Neural progenitor cell (in vitro differentiated cells): ENCODE measurements around the gene SAPCD2. TPM values are rescaled to one million over a fixed set of nuclear protein-coding genes. Genes with fewer than 3 reads are reported as not detected.

Experiments
- DNase-seq: peaks from one replicate; pipeline ENCODE4 v3.0.0-alpha.2; 2016; ENCODE audit warnings: low spot score
- H2AFZ ChIP-seq: fragments of 200-600 bp; sonication (generic); replicated peaks from 2 replicates; pipeline ENCODE4 v1.6.1; 2016; ENCODE audit warnings: antibody characterized with exemption
- H3F3A ChIP-seq: fragments of 200-600 bp; sonication (generic); 2 replicates; pipeline ENCODE4 v1.6.1; 2016; ENCODE audit warnings: antibody characterized with exemption, low read depth
- H3K27ac ChIP-seq: fragments of 200-600 bp; sonication (generic); 2 replicates; pipeline ENCODE4 v1.5.1; 2016; ENCODE audit warnings: mild to moderate bottlenecking
- H3K27me3 ChIP-seq: fragments of 200-600 bp; sonication (generic); 2 replicates; pipeline ENCODE4 v1.6.1; 2016; ENCODE audit warnings: mild to moderate bottlenecking, moderate library complexity
- H3K36me3 ChIP-seq: fragments of 200-600 bp; sonication (generic); 2 replicates; pipeline ENCODE4 v1.5.1; 2016
- H3K4me1 ChIP-seq: fragments of 200-600 bp; sonication (generic); 2 replicates; pipeline ENCODE4 v1.6.1; 2016; ENCODE audit warnings: mixed run types
- H3K4me2 ChIP-seq: fragments of 200-600 bp; sonication (generic); 2 replicates; pipeline ENCODE4 v1.6.1; 2016
- H3K4me3 ChIP-seq: fragments of 200-600 bp; sonication (generic); 2 replicates; pipeline ENCODE4 v1.5.1; 2016
- H3K79me2 ChIP-seq: fragments of 200-600 bp; sonication (generic); 2 replicates; pipeline ENCODE4 v1.6.1; 2016; ENCODE audit warnings: low read depth
- H3K9ac ChIP-seq: fragments of 200-600 bp; sonication (generic); 2 replicates; pipeline ENCODE4 v1.6.1; 2016
- H3K9me3 ChIP-seq: fragments of 200-600 bp; sonication (generic); 2 replicates; pipeline ENCODE4 v1.5.1; 2016; ENCODE audit warnings: low read depth
- H4K20me1 ChIP-seq: fragments of 200-600 bp; sonication (generic); 2 replicates; pipeline ENCODE4 v1.6.1; 2016; ENCODE audit warnings: low read depth
- H3K27ac Mint-ChIP-seq: 3 replicates; pipeline ENCODE4 v1.8.0; 2021; ENCODE audit warnings: mixed read lengths
- H3K27me3 Mint-ChIP-seq: 2 replicates; pipeline ENCODE4 v1.8.0; 2022; ENCODE audit warnings: low read depth, mild to moderate bottlenecking, inconsistent platforms, moderate library complexity, mixed read lengths; ENCODE audit not compliant: insufficient read depth
- H3K36me3 Mint-ChIP-seq: 3 replicates; pipeline ENCODE4 v1.8.0; 2021; ENCODE audit warnings: mixed read lengths
- H3K4me1 Mint-ChIP-seq: 3 replicates; pipeline ENCODE4 v1.8.0; 2021; ENCODE audit warnings: mixed read lengths
- H3K4me3 Mint-ChIP-seq: 3 replicates; pipeline ENCODE4 v1.8.0; 2021; ENCODE audit warnings: mild to moderate bottlenecking, moderate library complexity, mixed read lengths
- H3K9me3 Mint-ChIP-seq: 3 replicates; pipeline ENCODE4 v1.8.0; 2020; ENCODE audit warnings: mixed read lengths
- CTCF ChIP-seq: fragments of 200-600 bp; sonication (generic); IDR thresholded peaks from 2 replicates; pipeline ENCODE4 v1.5.1; 2017; ENCODE audit warnings: antibody characterized with exemption, mild to moderate bottlenecking
- EZH2 ChIP-seq: fragments of 200-600 bp; sonication (generic); IDR thresholded peaks from 2 replicates; pipeline ENCODE4 v1.6.1; 2017; ENCODE audit warnings: antibody characterized with exemption, mild to moderate bottlenecking, moderate library complexity
- EZH2phosphoT487 ChIP-seq: fragments of 200-600 bp; sonication (generic); IDR thresholded peaks from 2 replicates; pipeline ENCODE4 v1.6.1; 2017; ENCODE audit warnings: antibody characterized with exemption
- total RNA-seq: library from RNA; depleted of rRNA; stranded (reverse); fragments of >200 nt; gene quantifications from 2 replicates; pipeline ENCODE4 v1.2.3, GENCODE V29; 2015; ENCODE audit warnings: low replicate concordance

Gene SAPCD2
- total RNA-seq, 1 donor from 2014 or later, result 5.7 TPM

- Histone ChIP-seq H3K36me3 (no peaks in the 10 kb centered on the region), H3K9me3 (no peaks in the 10 kb centered on the region), H4K20me1 (peaks cover 5% of the 10 kb centered on the region), H3K27ac (no peak overlapping the region), H3K27me3 (peaks cover 24% of the 10 kb centered on the region), H3K4me3 (no peak overlapping the region), H2AFZ (no peak overlapping the region), H3K4me1 (peaks cover 8% of the 10 kb centered on the region), H3K79me2 (no peaks in the 10 kb centered on the region), H3K9ac (no peak overlapping the region), H3K4me2 (no peak overlapping the region), H3F3A (peaks cover 29% of the 10 kb centered on the region)
- no peaks in the 10 kb centered on the region for H3K27me3 Mint-ChIP-seq
- no peak overlapping the region for H3K4me3 Mint-ChIP-seq
- H3K4me1 Mint-ChIP-seq, result peaks cover 9% of the 10 kb centered on the region
- H3K27ac Mint-ChIP-seq, result no peak overlapping the region
- DNase-seq, result no peak
- no peaks in the 10 kb centered on the region for H3K36me3 Mint-ChIP-seq
- TF ChIP-seq EZH2, result no peak
- TF ChIP-seq CTCF, result no peak
- TF ChIP-seq EZH2phosphoT487, result no peak
- H3K9me3 Mint-ChIP-seq, result no peaks in the 10 kb centered on the region
These were observed 39.5 kb downstream of the SAPCD2 start for GRCh38 chr9:137030538-137031527.

GRCh38 chr9:137030006-137030405 is 40.4 kb downstream of the SAPCD2 start:
- Histone ChIP-seq H3K9ac (no peak overlapping the region), H3K27me3 (peaks cover 24% of the 10 kb centered on the region), H3K79me2 (no peaks in the 10 kb centered on the region), H3K4me2 (no peak overlapping the region), H3K4me3 (no peak overlapping the region), H3K4me1 (peaks cover 13% of the 10 kb centered on the region), H3F3A (peaks cover 28% of the 10 kb centered on the region), H4K20me1 (peaks cover 5% of the 10 kb centered on the region), H3K36me3 (no peaks in the 10 kb centered on the region), H2AFZ (no peak overlapping the region), H3K9me3 (no peaks in the 10 kb centered on the region), H3K27ac (no peak overlapping the region)
- H3K9me3 Mint-ChIP-seq, result no peaks in the 10 kb centered on the region
- DNase-seq, result no peak
- H3K4me1 Mint-ChIP-seq, result peaks cover 12% of the 10 kb centered on the region
- peak overlapping the region; percentile 82 for H3K4me3 Mint-ChIP-seq
- TF ChIP-seq EZH2phosphoT487 (no peak), EZH2 (no peak), CTCF (no peak)
- no peaks in the 10 kb centered on the region for H3K27me3 Mint-ChIP-seq
- H3K36me3 Mint-ChIP-seq, result no peaks in the 10 kb centered on the region
- no peak overlapping the region for H3K27ac Mint-ChIP-seq

DNA sequence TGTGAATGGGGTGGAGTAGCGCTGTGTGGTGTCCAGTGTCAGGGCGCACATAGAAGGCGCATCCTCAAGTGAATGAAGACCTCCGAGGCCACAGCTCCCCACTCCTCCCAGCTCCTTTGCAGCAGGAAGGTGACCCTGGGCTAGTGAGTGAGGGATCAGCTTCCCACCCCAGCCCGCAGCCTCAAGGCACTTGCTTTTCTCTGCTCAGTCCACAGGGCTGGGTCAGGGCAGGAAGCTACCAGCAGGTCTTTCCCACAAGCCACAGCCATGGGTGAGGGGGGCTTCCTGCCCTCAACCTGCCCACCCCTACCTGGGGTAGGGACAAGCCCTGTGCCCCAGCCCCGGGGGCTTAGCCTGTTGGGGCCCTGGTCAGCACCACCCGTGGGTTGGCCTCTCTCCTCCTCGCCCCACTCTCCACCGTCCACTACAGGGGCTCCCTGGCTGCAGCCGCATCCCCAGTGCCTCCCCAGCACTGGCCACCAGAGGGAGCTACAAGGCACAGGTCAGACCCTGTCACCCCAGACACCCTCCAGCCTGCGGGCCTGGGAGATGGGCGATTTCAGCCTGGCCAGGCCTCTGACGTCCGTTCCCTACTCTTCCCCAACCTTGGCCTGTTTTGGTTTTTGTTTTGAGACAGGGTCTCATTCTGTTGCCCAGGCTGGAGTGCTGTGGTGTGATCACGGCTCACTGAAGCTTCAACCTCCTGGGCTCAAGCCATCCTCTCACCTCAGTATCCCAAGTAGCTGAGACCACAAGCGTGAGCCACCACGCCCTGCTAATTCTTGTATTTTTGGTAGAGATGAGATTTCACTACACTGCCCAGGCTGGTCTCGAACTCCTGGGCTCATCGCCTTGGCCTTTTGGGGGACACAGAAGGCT is 41.1 kb downstream of the SAPCD2 start:
- H3K36me3 Mint-ChIP-seq, result no peaks in the 10 kb centered on the region
- Histone ChIP-seq H3K4me2 (peak overlapping the region; percentile 94), H3K9ac (no peak overlapping the region), H3K9me3 (no peaks in the 10 kb centered on the region), H3K79me2 (no peaks in the 10 kb centered on the region), H2AFZ (no peak overlapping the region), H3F3A (peaks cover 24% of the 10 kb centered on the region), H4K20me1 (peaks cover 5% of the 10 kb centered on the region), H3K27me3 (peaks cover 24% of the 10 kb centered on the region), H3K4me3 (peak overlapping the region; percentile 80), H3K27ac (no peak overlapping the region), H3K36me3 (no peaks in the 10 kb centered on the region), H3K4me1 (peaks cover 13% of the 10 kb centered on the region)
- peaks cover 12% of the 10 kb centered on the region for H3K4me1 Mint-ChIP-seq
- peak overlapping the region; percentile 42 for H3K27ac Mint-ChIP-seq
- peak overlapping the region; percentile 82 for H3K4me3 Mint-ChIP-seq
- no peak for TF ChIP-seq EZH2
- TF ChIP-seq CTCF, result peak; percentile 94
- TF ChIP-seq EZH2phosphoT487, result peak; percentile 16
- DNase-seq, result peak; percentile 86
- no peaks in the 10 kb centered on the region for H3K9me3 Mint-ChIP-seq
- H3K27me3 Mint-ChIP-seq, result no peaks in the 10 kb centered on the region
